Stimulated activated CD8-positive, alpha-beta memory T cell treated with anti-CD3 and anti-CD28 coated beads, Interleukin-7, amount 100 ng/mL, for 24 hours (primary cell): ENCODE measurements around the gene C1orf52.

ENCODE experiments used
- DNase-seq: peaks from one replicate; pipeline ENCODE4 v3.0.0-alpha.2; 2020; ENCODE audit warnings: low read depth

Gene C1orf52

DNA sequence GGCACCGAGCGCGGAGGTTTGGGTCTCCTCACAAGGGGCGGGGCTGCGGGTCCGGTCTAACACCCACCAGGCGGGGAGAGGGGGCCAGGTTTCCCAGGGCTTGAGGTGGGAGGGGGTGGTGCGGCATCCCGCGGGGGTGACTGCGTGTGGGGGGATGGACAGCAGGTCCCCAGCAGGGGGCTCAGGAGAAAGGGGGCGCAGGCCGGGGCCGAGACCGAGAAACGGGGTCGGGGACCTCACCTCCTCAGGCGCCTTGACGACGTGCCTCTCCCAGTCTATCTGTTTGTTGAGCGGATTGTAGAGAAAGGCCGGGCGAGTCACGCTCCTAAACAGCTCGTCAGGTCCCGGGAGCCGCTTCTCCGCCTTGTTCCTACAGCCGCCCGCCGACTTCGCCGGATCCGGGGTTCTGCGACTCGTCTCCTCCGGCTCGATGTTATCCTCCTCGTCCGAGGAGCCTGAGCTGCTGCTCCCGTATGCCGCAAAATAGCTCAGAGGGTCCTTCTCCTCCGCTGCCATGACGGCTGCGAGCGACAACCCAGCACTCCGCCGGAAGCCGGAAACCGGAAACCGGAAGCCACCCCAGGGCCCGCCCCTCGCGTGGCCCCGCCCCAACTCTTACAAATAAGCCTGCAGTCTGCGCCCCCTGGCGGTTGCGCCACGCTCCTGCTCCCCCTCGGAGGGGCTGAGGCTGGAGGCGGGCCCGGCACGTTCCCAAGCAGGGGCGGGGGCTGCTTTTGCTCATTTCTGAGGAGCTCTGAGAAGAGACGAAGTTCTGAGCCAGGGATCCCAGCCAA is at the start of gene C1orf52:
C1orf52 (minus strand) TSS at position 545 of the 794 bp plus-strand sequence; CDS start at position 516, 29 bp downstream.
- DNase-seq: peak; percentile 98

DNA sequence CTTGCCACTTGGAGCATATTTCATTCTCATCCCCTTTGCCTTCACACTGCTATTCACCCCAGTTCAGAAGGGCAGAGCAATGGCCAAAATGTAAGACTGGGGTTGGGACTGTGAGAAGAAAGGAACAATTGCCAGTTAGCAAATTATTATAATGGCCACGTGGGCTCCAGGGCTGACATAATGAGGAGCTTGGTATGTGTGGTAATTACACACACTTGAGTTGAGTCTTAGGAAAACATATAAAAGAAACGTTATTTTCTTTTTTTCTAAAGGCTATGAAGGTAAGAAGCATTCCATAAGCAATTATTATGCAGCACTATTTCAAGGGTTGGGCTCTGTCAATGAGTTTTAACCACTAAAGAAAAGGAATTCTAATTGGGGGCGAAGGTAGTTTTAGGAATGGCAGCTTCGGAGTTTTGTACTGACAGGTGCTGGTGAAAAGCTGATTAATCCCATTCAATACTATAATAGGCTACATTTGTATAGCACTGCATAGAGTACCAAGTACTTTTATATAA is 49.4 kb upstream of the C1orf52 start:
- DNase-seq: no peak

DNA sequence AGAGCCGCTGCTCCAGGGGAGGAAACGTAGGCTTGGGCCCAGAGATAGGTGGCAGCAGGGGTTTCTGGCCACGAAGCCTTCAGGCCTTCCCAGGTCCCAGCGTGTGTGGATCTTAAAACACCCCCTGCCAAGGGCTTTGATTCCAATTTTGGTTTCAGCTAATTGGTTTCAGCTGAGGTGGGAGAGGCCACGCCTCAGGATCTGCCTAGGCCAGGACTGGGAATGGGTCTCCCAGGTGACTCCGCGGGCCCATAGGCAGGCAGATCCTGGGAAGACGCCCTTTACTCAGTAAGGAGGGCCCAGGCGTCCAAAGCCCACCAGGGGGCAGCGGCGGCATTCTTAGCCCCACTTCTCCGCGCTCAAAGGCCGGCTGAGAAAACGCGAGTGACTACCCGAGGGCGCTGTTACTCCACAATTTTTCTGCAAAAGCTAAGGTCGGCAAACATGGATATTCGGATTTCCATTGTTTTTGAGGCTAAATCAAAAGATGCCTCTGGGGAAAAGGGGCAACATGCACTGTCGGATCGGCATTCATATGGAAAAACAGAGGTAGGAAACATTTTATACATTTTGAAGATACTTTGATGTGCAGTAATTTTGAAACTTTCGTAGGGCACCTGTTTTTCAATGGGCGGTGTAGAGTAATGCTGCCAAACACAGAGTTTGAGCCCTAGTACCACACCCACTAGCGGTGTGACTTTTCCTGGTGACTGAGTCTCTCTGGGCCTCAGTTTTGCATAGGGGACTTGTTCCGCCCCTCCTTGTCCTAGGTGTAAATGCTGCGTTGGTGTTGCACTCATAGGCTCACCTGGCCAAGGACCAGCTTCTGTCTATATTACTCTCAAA is 48.7 kb upstream of the C1orf52 start:
- peak; percentile 52 for DNase-seq

DNA sequence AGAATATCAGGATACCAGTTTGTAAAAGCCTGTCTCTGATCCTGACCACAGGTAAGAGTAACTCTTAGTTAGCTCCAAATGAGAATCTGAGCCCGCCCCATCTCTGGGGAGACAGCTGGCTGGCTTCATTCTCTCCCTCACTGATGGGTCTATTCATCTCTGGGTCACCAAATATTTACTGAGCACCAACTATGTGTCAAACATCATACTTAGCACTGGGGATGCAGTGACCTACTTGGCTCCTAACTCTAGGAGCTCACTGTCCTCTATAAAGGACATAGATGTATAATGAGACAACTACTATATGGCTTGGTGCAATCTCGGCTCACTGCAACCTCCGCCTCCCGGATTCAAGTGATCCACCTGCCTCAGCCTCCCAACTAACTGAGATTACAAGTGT is 46.8 kb upstream of the C1orf52 start:
- DNase-seq: no peak

DNA sequence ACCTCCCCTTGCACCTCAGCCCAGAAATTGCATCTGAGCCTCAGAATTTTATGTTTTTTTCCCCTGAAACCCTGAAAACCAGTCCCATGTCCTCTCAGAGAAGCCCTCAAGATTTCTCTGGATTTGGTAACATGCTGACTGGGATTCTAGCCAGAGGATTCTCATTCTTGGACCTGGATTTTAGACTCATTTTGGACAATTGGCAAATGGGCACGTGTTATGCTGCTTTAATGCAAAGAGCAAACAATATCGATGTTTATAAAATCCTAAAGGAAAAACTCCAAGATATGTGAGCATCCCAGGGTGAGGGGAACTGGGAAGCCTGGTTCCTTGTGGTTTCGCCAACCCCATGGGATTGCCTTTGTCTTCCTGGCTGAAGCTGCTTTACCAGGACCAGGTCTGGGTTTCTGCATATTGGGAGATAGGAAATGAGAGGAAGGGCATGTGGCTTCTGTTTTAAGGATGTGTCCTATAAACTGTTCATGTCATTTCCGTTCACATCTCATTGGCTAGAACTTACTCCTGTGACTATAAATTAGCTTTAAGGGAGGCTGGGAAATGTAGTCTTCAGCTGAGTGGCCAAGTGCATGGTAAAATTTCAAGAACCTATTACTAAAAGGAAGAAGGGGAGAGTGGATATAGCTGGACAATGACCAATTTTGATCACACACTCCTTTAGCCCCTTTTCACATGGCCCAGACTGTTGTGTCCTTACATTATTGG is 44.1 kb upstream of the C1orf52 start:
- DNase-seq: no peak

- no peak for DNase-seq
Measured at GRCh38 chr1:85300140-85300539, 40.7 kb upstream of the C1orf52 start.

GRCh38 chr1:85297855-85298629 is 38.6 kb upstream of the C1orf52 start:
- DNase-seq: peak; percentile 48

DNA sequence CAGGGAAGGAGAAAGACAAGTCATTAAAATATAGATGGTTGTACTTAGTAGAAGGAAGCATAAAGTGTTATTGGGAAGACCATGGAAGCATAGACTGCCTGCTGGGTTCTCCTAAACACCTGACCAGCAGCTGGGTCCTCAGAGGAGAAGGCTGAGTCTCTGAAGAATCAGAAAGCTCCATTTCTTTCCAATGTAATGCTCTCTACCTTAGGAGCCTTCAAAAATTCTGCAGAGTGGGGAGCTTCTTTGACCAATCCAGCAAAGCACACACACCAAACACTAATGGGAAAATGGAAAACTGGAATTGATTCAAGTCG is 38.0 kb upstream of the C1orf52 start:
- no peak for DNase-seq

- DNase-seq: no peak
Measured at GRCh38 chr1:85296980-85297379, 37.5 kb upstream of the C1orf52 start.

DNA sequence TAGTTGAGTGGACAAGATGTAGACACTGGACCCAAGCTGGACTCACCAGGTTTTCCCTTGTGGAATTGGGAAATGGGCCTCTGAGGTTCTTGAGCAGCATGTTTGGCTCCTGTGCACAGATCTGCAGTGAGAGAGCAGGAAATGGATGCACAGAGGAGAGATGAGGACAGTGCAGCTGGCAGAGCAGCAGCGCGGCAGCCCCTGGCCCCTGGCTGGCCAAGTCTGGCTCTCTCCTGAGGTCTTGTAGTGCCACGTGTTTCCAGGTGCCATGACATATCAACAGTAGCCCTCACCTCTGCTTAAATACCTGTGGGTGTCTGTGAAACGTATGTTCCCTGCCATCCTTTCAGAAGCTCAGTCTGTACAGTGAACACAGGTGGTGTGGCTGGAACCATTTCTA is 36.2 kb upstream of the C1orf52 start:
- no peak for DNase-seq

DNA sequence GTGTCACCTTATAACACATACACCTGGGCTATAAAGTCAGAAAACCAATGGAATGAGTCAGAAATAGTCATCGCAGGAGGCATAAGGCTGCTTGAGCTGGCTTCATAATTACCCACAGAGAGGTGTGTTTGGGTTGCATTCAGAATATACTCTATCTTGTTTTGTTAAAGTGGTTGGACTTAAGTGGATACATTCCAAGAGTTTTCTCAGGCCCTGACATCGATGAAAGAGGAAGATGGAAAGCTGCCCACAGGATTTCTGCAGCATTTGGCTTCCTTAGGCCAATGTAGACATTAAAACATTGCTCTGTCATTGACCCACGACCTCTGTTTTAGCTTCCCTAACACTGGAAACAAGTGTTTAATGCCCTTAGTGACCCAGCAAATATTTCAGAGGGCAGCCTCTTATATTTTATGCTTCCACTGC is 35.6 kb upstream of the C1orf52 start:
- DNase-seq: no peak

DNA sequence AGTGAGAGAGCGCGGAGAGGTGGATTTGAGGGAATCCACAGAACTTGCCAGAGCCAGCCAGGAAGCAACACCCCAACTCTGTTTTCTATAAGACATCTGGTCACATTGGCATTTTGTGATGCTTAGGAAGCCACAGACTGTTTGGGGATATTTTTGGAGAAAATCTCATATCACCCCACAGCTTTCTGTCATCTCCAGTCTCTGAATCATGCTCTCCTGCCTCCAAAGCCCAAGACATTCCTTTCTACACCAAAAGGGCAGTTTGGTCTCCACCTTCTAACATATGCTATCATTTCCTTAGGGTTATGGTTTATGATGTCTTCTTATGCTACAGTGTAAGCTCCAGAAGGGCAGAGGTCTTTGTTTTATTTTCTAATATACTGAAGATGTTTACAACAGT is 31.4 kb upstream of the C1orf52 start:
- DNase-seq: no peak

- no peak for DNase-seq
Measured at GRCh38 chr1:85289848-85290335, 30.4 kb upstream of the C1orf52 start.

DNA sequence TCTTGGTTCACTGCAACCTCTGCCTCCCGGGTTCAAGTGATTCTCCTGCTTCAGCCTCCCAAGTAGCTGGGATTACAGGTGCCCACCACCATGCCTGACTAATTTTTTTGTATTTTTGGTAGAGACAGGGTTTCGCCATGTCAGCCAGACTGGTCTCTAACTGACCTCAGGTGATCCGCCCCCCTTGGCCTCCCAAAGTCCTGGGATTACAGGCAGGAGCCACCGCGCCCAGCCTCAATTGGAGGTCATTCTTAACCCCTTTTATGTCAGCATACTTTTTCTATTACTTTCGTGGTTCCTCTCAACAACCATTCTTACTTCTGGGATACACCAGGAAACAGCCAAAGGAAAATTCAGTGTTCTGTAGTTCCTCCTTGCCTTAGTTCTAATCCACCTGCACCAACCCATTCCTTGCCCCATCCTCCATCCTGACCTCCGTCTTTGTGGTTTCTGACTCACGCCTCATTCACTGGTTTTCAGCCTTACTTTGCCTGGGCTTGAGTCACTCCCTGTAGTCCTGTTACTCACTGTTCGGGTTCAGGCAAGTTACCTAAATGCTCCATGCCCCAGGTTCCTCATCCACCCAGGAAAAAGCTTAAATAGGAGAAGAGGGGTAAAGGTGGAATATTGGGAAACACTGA is 29.9 kb upstream of the C1orf52 start:
- no peak for DNase-seq

GRCh38 chr1:85284202-85284601 is 24.7 kb upstream of the C1orf52 start:
- no peak for DNase-seq

DNA sequence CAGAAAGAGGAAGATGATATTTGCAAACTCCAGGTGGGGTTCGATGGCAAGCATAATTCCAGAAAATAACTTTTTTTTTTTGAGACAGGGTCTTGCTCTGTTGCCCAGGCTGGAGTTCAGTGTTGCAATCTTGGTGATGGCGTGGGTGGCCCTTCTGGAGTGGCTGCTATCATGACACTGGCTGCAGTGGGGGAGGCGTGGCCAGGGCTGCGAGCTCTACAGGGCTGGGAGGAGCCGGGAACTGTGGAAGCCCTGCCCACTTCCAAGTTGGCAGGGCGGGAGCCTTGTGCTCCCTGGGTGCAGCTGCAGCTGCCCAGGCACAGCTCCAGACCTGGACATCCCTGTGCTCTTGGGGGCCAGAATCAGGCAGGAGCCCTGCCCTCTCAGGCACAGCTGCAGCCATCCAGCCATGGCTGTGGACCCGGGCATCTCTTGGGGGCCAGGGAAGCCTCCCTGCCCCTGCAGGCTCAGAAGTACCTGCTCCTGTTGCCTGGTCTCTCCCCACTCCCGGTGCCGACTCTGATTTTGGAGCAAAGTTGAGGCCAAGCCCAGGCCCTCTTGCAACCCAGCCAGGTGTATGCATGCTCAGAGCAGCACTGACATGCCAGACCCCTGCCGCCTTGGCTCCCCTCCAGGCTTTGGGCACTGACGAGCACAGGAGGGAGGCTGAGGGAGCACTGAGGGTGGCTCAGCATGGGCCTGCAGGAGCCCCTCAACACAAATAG is 24.2 kb upstream of the C1orf52 start:
- DNase-seq: no peak

GRCh38 chr1:85282424-85282823 is 23.0 kb upstream of the C1orf52 start:
- DNase-seq: no peak

- no peak for DNase-seq
Measured at GRCh38 chr1:85280636-85281035, 21.2 kb upstream of the C1orf52 start.

DNA sequence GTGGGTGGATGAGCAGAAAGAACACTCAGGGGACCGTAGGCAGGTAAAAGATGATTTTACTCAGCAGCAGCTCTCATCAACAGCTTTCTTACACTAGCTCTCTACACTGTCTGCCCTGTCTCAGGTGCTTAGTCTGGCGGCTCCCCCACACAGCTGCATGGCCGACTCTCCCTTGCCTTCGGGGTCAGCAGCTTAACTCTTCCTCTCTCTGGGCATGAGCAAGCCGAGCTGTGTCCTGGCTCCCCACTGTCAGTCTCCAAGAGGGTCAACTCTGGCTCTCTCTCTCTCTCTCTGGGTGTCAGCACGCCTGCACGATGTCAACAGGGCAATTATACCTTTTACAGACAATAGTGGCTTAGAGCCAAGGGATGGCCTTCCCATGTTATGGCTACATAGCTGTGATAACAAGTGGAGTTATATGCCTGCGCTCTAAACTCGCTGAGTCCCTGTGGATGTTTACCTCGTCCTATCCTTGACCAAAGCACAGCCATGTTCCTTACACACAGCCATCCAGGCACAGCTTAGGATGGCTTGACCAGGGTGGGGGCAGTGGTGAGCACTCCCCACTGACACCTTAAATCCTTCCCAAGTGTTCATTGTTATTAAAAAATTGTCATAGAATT is 20.1 kb upstream of the C1orf52 start:
- DNase-seq: no peak

GRCh38 chr1:85278853-85279314 is 19.4 kb upstream of the C1orf52 start:
- no peak for DNase-seq
